ENCODE measurements around the gene NTRK1.

The NTRK1 gene

DNA sequence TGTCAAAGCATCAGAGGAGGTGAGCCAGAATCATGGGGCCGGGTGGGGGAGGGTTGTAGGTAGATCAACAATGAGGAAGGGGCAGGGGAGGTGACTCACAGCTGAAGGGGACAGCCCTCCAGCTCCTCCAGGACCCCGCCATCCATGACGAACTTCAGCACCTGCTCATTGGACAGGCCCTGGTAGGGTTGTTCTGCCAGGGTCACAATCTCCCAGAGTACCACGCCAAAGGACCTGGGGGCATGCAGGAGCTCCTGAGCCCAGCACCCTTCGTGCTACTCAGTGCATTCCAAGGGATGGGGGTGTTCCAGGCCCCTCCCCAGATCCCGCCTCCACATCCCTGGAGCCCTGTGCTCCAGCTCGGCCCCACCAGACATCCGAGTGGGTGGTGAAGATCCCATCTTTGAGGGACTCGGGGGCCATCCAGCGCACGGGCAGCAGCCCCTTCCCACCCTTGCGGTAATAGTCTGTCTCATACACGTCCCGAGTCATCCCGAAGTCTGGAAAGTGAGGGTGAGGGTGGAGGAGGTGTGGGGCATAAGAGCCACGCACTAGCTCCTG is 19.3 kb upstream of the NTRK1 start:
- H3K27ac ChIP-seq (ENCODE audit: low read depth, low read length): no peak overlapping the region
- no peak overlapping the region for H3K9ac ChIP-seq (ENCODE audit: low read length)
- peaks cover 17% of the 10 kb centered on the region for H3K27me3 ChIP-seq (ENCODE audit: control insufficient read depth, insufficient read depth, low read length)
- no peaks in the 10 kb centered on the region for H3K36me3 ChIP-seq (ENCODE audit: control insufficient read depth, insufficient read depth, low read length)
- H3K4me1 ChIP-seq (ENCODE audit: control insufficient read depth, insufficient read depth, low read length): no peaks in the 10 kb centered on the region
- no peak overlapping the region for H3K4me3 ChIP-seq (ENCODE audit: low read length)

DNA sequence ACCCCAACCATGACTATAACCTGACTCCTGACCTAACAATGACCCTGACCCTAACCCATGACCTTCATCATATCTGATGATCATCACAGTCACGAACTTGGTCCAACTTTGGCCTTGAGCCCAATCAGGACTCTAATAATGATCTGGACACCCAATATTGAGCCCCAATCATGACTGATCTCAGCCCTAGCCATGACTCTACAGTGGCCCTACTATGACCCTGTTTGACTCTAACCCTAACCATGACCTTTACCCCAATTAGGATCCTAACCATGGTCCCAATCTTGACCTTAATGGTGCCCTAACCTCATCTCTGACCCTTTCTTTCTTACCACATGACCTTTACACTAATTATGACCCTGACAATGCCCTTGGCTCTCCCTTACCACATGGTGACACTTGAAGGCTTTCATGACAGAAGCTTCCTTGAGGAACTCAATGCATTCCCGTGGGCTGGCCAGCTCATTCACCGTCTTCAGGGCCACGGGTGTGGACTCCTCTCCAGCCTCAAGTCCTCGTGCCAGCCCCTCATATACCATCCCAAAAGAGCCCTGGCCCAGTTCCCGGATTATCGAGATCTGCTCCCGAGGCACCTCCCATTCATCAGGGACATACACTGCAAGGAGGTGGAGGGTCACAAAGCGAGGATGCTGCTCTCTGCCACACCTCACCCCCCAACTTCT is 17.9 kb upstream of the NTRK1 start:
- Histone ChIP-seq H3K27me3 (ENCODE audit: control insufficient read depth, insufficient read depth, low read length) (peaks cover 17% of the 10 kb centered on the region), H3K27ac (ENCODE audit: low read depth, low read length) (no peak overlapping the region), H3K4me3 (ENCODE audit: low read length) (no peak overlapping the region), H3K9ac (ENCODE audit: low read length) (no peak overlapping the region), H3K36me3 (ENCODE audit: control insufficient read depth, insufficient read depth, low read length) (no peaks in the 10 kb centered on the region), H3K4me1 (ENCODE audit: control insufficient read depth, insufficient read depth, low read length) (no peaks in the 10 kb centered on the region)

DNA sequence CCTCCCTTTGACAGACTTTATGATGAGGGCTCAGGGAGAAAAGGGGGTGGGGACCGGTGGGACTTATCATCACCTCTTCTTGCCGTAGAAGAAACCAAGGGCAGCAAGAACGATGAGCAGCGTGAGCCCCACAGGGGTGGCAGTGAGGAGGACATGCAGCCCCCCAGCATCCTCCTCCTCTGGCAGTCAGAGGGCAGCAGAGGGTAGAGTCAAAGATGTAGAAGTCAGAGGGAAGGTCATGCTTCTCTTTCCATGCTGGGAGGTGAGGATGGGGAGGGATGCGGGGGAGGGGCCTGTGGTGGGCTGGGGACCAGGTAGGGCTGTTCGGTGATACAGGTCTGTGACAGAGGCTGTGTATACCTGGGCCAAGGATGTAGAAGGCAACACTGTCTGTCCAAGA is 16.6 kb upstream of the NTRK1 start:
- Histone ChIP-seq H3K9ac (ENCODE audit: low read length) (no peak overlapping the region), H3K4me3 (ENCODE audit: low read length) (no peak overlapping the region), H3K4me1 (ENCODE audit: control insufficient read depth, insufficient read depth, low read length) (no peaks in the 10 kb centered on the region), H3K36me3 (ENCODE audit: control insufficient read depth, insufficient read depth, low read length) (no peaks in the 10 kb centered on the region), H3K27ac (ENCODE audit: low read depth, low read length) (no peak overlapping the region), H3K27me3 (ENCODE audit: control insufficient read depth, insufficient read depth, low read length) (peaks cover 17% of the 10 kb centered on the region)

DNA sequence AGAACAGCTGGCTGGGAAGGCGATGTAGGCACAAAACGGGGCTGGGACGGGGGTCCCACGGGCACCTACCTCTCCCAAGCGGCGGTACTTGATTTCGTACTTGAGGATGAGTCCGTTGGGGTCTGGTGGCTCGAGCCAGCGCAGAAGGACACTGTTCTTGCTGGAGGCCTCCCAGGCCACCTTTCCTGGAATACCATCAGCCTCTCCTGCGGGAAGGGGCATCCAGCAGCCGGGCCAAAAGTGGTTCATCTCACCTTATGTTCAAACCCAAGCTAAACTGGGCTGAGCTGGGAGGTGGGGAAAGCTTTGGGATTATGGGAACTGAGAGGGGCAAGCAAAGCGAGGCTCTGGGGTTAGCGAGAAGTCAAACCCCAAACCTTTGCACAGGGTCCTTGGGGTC is 16.0 kb upstream of the NTRK1 start:
- H3K27me3 ChIP-seq (ENCODE audit: control insufficient read depth, insufficient read depth, low read length): peaks cover 14% of the 10 kb centered on the region
- no peak overlapping the region for H3K9ac ChIP-seq (ENCODE audit: low read length)
- H3K4me1 ChIP-seq (ENCODE audit: control insufficient read depth, insufficient read depth, low read length): no peaks in the 10 kb centered on the region
- H3K36me3 ChIP-seq (ENCODE audit: control insufficient read depth, insufficient read depth, low read length): no peaks in the 10 kb centered on the region
- no peak overlapping the region for H3K27ac ChIP-seq (ENCODE audit: low read depth, low read length)
- H3K4me3 ChIP-seq (ENCODE audit: low read length): no peak overlapping the region

GRCh38 chr1:156845055-156845952 is 15.4 kb upstream of the NTRK1 start:
- Histone ChIP-seq H3K27me3 (ENCODE audit: control insufficient read depth, insufficient read depth, low read length) (peaks cover 14% of the 10 kb centered on the region), H3K9ac (ENCODE audit: low read length) (no peak overlapping the region), H3K4me3 (ENCODE audit: low read length) (no peak overlapping the region), H3K4me1 (ENCODE audit: control insufficient read depth, insufficient read depth, low read length) (no peaks in the 10 kb centered on the region), H3K36me3 (ENCODE audit: control insufficient read depth, insufficient read depth, low read length) (no peaks in the 10 kb centered on the region), H3K27ac (ENCODE audit: low read depth, low read length) (no peak overlapping the region)

DNA sequence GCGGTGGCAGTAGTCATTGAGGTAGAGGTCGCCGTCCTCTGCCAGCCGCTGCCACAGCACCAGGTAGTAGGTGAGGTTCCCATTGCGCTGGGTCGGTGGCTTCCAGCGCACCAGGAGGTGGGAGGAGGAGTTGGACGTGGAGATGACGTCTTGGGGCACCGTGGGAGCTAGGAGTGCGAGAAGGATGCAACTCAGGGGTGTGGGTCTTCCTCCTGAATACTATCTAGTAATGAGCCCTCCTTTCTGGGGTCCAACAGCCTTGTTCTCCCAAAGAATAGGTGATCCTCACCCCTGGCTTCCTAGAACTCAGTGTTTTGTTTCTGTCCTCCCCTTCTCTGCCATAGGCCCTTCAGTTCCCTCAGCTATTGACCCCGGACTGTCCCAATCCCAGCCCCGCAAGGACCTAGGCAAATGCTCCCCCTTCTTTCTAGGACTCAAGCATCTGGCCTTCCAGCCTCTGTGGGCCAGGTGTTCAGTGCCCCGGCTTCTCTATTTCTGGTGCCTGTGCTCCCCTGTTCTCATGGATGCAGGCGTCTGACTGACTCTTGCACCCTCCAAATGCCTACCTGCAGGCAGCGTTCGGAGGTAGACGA is 14.6 kb upstream of the NTRK1 start:
- peaks cover 14% of the 10 kb centered on the region for H3K27me3 ChIP-seq (ENCODE audit: control insufficient read depth, insufficient read depth, low read length)
- H3K4me3 ChIP-seq (ENCODE audit: low read length): no peak overlapping the region
- H3K27ac ChIP-seq (ENCODE audit: low read depth, low read length): no peak overlapping the region
- H3K36me3 ChIP-seq (ENCODE audit: control insufficient read depth, insufficient read depth, low read length): no peaks in the 10 kb centered on the region
- no peaks in the 10 kb centered on the region for H3K4me1 ChIP-seq (ENCODE audit: control insufficient read depth, insufficient read depth, low read length)
- H3K9ac ChIP-seq (ENCODE audit: low read length): no peak overlapping the region

DNA sequence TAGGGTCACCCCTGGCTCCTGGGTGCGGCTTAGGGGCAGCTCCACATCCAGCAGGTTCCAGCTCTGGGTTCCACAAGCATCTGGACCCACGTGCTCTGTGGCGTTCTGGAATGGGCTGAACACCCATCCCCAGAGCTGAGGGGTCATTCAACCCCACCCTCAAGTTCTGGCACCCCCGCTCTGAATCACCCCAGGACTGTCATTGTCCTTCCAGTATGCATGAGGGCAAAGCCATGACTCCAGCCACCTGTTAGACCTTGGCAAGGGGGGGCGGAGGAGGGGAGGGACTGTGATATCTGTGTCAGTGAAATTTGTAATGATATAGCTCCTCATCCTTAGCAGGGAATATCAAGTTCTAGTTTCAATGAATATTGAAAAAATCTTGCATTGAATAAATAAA is 14.0 kb upstream of the NTRK1 start:
- no peaks in the 10 kb centered on the region for H3K4me1 ChIP-seq (ENCODE audit: control insufficient read depth, insufficient read depth, low read length)
- H3K27ac ChIP-seq (ENCODE audit: low read depth, low read length): no peak overlapping the region
- H3K27me3 ChIP-seq (ENCODE audit: control insufficient read depth, insufficient read depth, low read length): peaks cover 14% of the 10 kb centered on the region
- no peak overlapping the region for H3K9ac ChIP-seq (ENCODE audit: low read length)
- H3K36me3 ChIP-seq (ENCODE audit: control insufficient read depth, insufficient read depth, low read length): no peaks in the 10 kb centered on the region
- no peak overlapping the region for H3K4me3 ChIP-seq (ENCODE audit: low read length)

- peaks cover 14% of the 10 kb centered on the region for H3K27me3 ChIP-seq (ENCODE audit: control insufficient read depth, insufficient read depth, low read length)
- no peak overlapping the region for H3K9ac ChIP-seq (ENCODE audit: low read length)
- H3K27ac ChIP-seq (ENCODE audit: low read depth, low read length): no peak overlapping the region
- H3K4me1 ChIP-seq (ENCODE audit: control insufficient read depth, insufficient read depth, low read length): no peaks in the 10 kb centered on the region
- H3K36me3 ChIP-seq (ENCODE audit: control insufficient read depth, insufficient read depth, low read length): no peaks in the 10 kb centered on the region
- H3K4me3 ChIP-seq (ENCODE audit: low read length): no peak overlapping the region
Measured at GRCh38 chr1:156847591-156848460, 12.8 kb upstream of the NTRK1 start.

DNA sequence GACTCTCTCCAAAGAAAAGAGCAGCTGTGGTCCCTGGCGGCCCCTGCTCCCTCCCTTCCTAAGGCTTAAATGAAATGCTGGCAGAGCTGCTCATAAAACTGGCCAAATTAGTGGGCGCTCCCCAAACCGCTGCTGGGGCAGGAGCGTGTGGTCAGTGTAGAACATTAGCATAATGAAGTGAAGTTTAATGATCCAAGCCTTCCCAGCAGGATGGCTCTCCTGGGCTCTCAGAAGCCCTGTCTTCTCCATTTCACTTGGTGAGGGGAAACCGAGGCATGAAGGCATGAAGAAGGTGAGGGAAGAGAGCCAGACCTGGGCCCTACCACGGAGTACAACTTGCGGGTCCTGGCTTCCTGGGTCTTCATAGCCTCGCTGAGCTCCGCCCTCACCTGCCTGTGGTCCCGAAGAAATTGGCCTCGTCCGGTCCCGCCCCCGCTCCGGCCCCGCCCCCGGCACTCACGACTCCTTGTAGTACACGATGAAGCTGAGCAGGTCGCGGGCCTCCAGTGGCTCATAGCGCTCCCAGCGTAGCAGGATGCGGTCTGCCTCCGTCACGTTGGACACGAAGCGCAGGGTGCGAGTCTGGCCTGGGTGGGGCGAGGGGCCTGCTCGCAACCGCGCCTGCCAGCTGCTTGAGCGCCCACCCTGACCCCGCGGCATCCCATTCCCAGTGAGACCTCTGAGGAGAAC is 12.1 kb upstream of the NTRK1 start:
- no peak overlapping the region for H3K9ac ChIP-seq (ENCODE audit: low read length)
- no peaks in the 10 kb centered on the region for H3K36me3 ChIP-seq (ENCODE audit: control insufficient read depth, insufficient read depth, low read length)
- no peaks in the 10 kb centered on the region for H3K4me1 ChIP-seq (ENCODE audit: control insufficient read depth, insufficient read depth, low read length)
- H3K4me3 ChIP-seq (ENCODE audit: low read length): no peak overlapping the region
- peaks cover 9% of the 10 kb centered on the region for H3K27me3 ChIP-seq (ENCODE audit: control insufficient read depth, insufficient read depth, low read length)
- no peak overlapping the region for H3K27ac ChIP-seq (ENCODE audit: low read depth, low read length)

- Histone ChIP-seq H3K27ac (ENCODE audit: low read depth, low read length) (no peak overlapping the region), H3K27me3 (ENCODE audit: control insufficient read depth, insufficient read depth, low read length) (peaks cover 9% of the 10 kb centered on the region), H3K9ac (ENCODE audit: low read length) (no peak overlapping the region), H3K4me1 (ENCODE audit: control insufficient read depth, insufficient read depth, low read length) (no peaks in the 10 kb centered on the region), H3K36me3 (ENCODE audit: control insufficient read depth, insufficient read depth, low read length) (no peaks in the 10 kb centered on the region), H3K4me3 (ENCODE audit: low read length) (no peak overlapping the region)
Measured at GRCh38 chr1:156849151-156849496, 11.5 kb upstream of the NTRK1 start.

GRCh38 chr1:156851779-156852417 is 8.8 kb upstream of the NTRK1 start:
- Histone ChIP-seq H3K36me3 (ENCODE audit: control insufficient read depth, insufficient read depth, low read length) (no peaks in the 10 kb centered on the region), H3K4me3 (ENCODE audit: low read length) (no peak overlapping the region), H3K27me3 (ENCODE audit: control insufficient read depth, insufficient read depth, low read length) (no peaks in the 10 kb centered on the region), H3K4me1 (ENCODE audit: control insufficient read depth, insufficient read depth, low read length) (no peaks in the 10 kb centered on the region), H3K27ac (ENCODE audit: low read depth, low read length) (no peak overlapping the region), H3K9ac (ENCODE audit: low read length) (no peak overlapping the region)
